Endothelial cell of umbilical vein (primary cell): ENCODE measurements around the gene CNTNAP2. TPM values are rescaled to one million over a fixed set of nuclear protein-coding genes. Genes with fewer than 3 reads are reported as not detected.

ENCODE experiments used
- BruUV-seq: library from RNA; stranded (reverse); fragments of 400-500 nt; replicated peaks from 2 replicates; lab custom pipeline; 2021; lab: Mats Ljungman, UMichigan
- CTCF ChIA-PET: fragments of 300-600, 350-600 bp; sonication (Branson Sonifier 250); formaldehyde crosslinking; loops from one replicate; lab custom pipeline; 2021; ENCODE audit warnings: antibody characterized with exemption, inconsistent platforms; lab: Charles Lee
- POLR2A ChIA-PET: fragments of 300-600, 350-600 bp; sonication (Branson Sonifier 250); formaldehyde crosslinking; loops from one replicate; lab custom pipeline; 2021; ENCODE audit warnings: antibody characterized with exemption, inconsistent platforms; lab: Charles Lee
- DNase-seq: peaks from one replicate; pipeline ENCODE4 v3.0.0-alpha.2; 2011; ENCODE audit warnings: low read depth, low spot score
- FAIRE-seq: peaks from 2 replicates; lab custom pipeline; 2011; peaks lifted over from hg19 to GRCh38; lab: Jason Lieb, UNC
- H2AFZ ChIP-seq: 2 replicates; pipeline ENCODE4 v1.6.0; 2012; ENCODE audit warnings: low read depth, low read length, control low read depth, inconsistent platforms
- H3K27ac ChIP-seq: 2 replicates; pipeline ENCODE4 v1.5.1; 2011; ENCODE audit warnings: low read depth, mild to moderate bottlenecking, control low read depth, low read length, moderate library complexity; ENCODE audit not compliant: insufficient read depth
- H3K27me3 ChIP-seq, 2 experiments: 2 replicates each; pipeline versions ENCODE4 v1.6.0 to v1.6.1; 2011; ENCODE audit warnings: low read length in 2 of 2, mixed read lengths in 1 of 2; ENCODE audit not compliant: control insufficient read depth in 2 of 2, insufficient read depth in 2 of 2
- H3K36me3 ChIP-seq, 2 experiments: 2 replicates in 1 of 2; 3 replicates in 1 of 2; pipeline ENCODE4 v1.5.1; 2011; ENCODE audit warnings: low read length in 2 of 2, mild to moderate bottlenecking in 1 of 2, moderate library complexity in 1 of 2; ENCODE audit not compliant: control insufficient read depth in 2 of 2, insufficient read depth in 2 of 2; ENCODE audit errors: extremely low read depth in 1 of 2
- H3K4me1 ChIP-seq: 3 replicates; pipeline ENCODE4 v1.5.1; 2011; ENCODE audit warnings: mild to moderate bottlenecking, low read length; ENCODE audit not compliant: control insufficient read depth, insufficient read depth; ENCODE audit errors: extremely low read depth
- H3K4me2 ChIP-seq: 2 replicates; pipeline ENCODE4 v1.6.1; 2011; ENCODE audit warnings: low read length, control low read depth, mixed read lengths; ENCODE audit not compliant: insufficient read depth
- H3K4me3 ChIP-seq, 3 experiments: fragments of 200-600 bp in 1 of 3; sonication (generic), shearing (Covaris generic) in 1 of 3; replicated peaks in 1 of 3; 2 replicates each; pipeline ENCODE4 v1.5.1; 2011 to 2016; ENCODE audit warnings: control low read depth in 3 of 3, low read length in 3 of 3, mild to moderate bottlenecking in 2 of 3, inconsistent platforms in 1 of 3, low read depth in 1 of 3, moderate library complexity in 1 of 3; ENCODE audit not compliant: insufficient read depth in 1 of 3
- H3K79me2 ChIP-seq: 2 replicates; pipeline ENCODE4 v1.6.0; 2012; ENCODE audit warnings: low read length, inconsistent platforms; ENCODE audit not compliant: control insufficient read depth, insufficient read depth
- H3K9ac ChIP-seq: replicated peaks from 2 replicates; pipeline ENCODE3; 2011; ENCODE audit warnings: low read length, control low read depth; ENCODE audit not compliant: insufficient read depth; ENCODE audit errors: extremely low read depth
- H3K9me1 ChIP-seq: replicated peaks from 3 replicates; pipeline ENCODE4 v1.6.0; 2011; ENCODE audit warnings: mild to moderate bottlenecking, low read length; ENCODE audit not compliant: control insufficient read depth, insufficient read depth; ENCODE audit errors: extremely low read depth
- H3K9me3 ChIP-seq: replicated peaks from 2 replicates; pipeline ENCODE4 v1.5.1; 2012; ENCODE audit warnings: low read length, inconsistent platforms; ENCODE audit not compliant: control insufficient read depth, insufficient read depth
- H4K20me1 ChIP-seq: replicated peaks from 2 replicates; pipeline ENCODE3; 2011; ENCODE audit warnings: mild to moderate bottlenecking, low read length; ENCODE audit not compliant: control insufficient read depth, insufficient read depth; ENCODE audit errors: extremely low read depth
- EZH2 ChIP-seq: IDR thresholded peaks from 2 replicates; pipeline ENCODE4 v1.6.1; 2012; ENCODE audit warnings: borderline replicate concordance, low read depth, mild to moderate bottlenecking, moderate library complexity, low read length, inconsistent platforms; ENCODE audit not compliant: severe bottlenecking
- FOS ChIP-seq: IDR thresholded peaks from 2 replicates; pipeline ENCODE4 v1.6.1; 2011; ENCODE audit warnings: mild to moderate bottlenecking, low read length, moderate library complexity, borderline replicate concordance; ENCODE audit not compliant: insufficient read depth
- GATA2 ChIP-seq: IDR thresholded peaks from 2 replicates; pipeline ENCODE4 v1.7.0; 2011; ENCODE audit warnings: low read depth, mild to moderate bottlenecking, moderate library complexity, mixed read lengths, low read length; ENCODE audit not compliant: insufficient read length, insufficient read depth
- MYC ChIP-seq: IDR thresholded peaks from one replicate; pipeline ENCODE4 v1.6.1; 2011; ENCODE audit warnings: mild to moderate bottlenecking, low read depth, low read length
- POLR2A ChIP-seq: IDR thresholded peaks from 2 replicates; pipeline ENCODE4 v1.6.1; 2012; ENCODE audit warnings: low read depth, mild to moderate bottlenecking, control low read depth, low read length
- POLR2AphosphoS5 ChIP-seq: IDR thresholded peaks from 2 replicates; pipeline ENCODE4 v1.6.1; 2012; ENCODE audit warnings: low read depth, mild to moderate bottlenecking, control low read depth, low read length, moderate library complexity; ENCODE audit not compliant: insufficient read depth
- dilution Hi-C: fragments of 300-500 bp; cut with MboI; formaldehyde crosslinking; loops from one replicate; pipeline ENCODE4 v1.15.0; 2019; ENCODE audit warnings: low sequenced_read_pairs; ENCODE audit not compliant: extremely low pct_ligation_motif_present
- intact Hi-C: fragments of 100-400 bp; cut with micrococcal nuclease; formaldehyde crosslinking; loops from one replicate; pipeline ENCODE4 v1.10.0; 2022
- polyA plus RNA-seq, 4 experiments: library from polyadenylated mRNA; depleted of rRNA in 3 of 4; stranded (reverse) in 3 of 4; unstranded in 1 of 4; fragments of >200 nt; gene quantifications; 2 replicates each; pipeline versions ENCODE4 v1.2.1 to v1.2.3, GENCODE V29; 2011 to 2012; ENCODE audit warnings: missing spikeins in 1 of 4
- total RNA-seq: library from RNA; stranded (reverse); gene quantifications from 2 replicates; pipeline ENCODE4 v1.2.3, GENCODE V29; 2021

CNTNAP2 gene
- total and polyA plus RNA-seq, 2 donors (not counting 3 experiments of a cell fraction or from before 2014, with no cell fraction given): not detected

DNA sequence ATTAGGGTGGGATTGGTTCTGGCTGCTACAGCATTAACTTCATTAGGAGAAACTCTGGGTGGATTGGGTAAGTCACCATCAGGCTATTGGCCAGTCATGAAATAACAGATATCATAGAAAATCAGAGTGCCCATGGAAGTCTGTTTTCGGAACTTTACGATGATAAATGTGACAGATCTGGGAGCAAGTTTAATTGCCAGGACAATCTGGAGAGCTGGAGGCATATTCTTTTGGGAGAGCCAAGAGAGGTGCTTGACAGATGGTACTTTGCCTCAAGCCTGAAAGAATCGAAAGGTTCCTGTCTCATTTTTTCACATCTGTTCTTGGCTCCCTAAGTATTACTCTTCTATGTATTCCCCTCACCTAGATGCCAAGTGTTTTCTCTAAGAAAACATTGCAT lies 369.9 kb downstream of the CNTNAP2 start:
- Histone ChIP-seq H3K9me1 (no peaks in the 10 kb centered on the region), H3K36me3 (no peaks in the 10 kb centered on the region), H3K4me2 (no peak overlapping the region), H3K4me1 (no peaks in the 10 kb centered on the region), H3K27me3 (no peaks in the 10 kb centered on the region), H3K4me3 (no peak overlapping the region), H4K20me1 (no peaks in the 10 kb centered on the region), H3K79me2 (no peaks in the 10 kb centered on the region), H3K9me3 (no peaks in the 10 kb centered on the region), H3K27ac (no peak overlapping the region), H3K9ac (no peak overlapping the region), H2AFZ (no peak overlapping the region)
- no TSS peak for BruUV-seq
- intact Hi-C loops: no loop called here
- dilution Hi-C loops: no loop called here
- no peak for DNase-seq
- ChIA-PET CTCF (no interaction called here), POLR2A (no interaction called here)
- TF ChIP-seq GATA2: no peak
- no peak for FAIRE-seq

DNA sequence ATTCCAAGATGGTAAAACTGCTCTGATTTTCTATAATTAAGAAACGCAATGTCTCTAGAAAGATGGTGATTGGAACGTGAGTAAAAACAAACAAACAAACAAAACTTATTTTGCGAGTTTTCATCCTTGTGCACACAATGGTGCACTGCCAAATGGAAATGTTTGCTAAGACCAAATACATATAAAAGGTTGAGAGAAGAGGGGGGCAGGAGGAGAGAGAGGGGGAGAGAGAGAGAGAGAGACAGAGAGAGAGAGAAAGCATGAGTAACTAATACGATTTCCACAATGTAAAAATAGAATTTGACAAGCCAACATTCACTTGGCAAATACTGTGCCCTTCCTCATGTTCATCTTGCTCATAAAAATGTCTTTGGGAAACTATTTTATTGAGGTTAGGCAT lies 375.4 kb downstream of the CNTNAP2 start:
- intact Hi-C loops: no loop called here

More for the DNA sequence above, 375.4 kb downstream of the CNTNAP2 start:
- ChIA-PET POLR2A (no interaction called here), CTCF (no interaction called here)
- Histone ChIP-seq H2AFZ (no peak overlapping the region), H3K27ac (no peak overlapping the region), H4K20me1 (no peaks in the 10 kb centered on the region), H3K9me1 (no peaks in the 10 kb centered on the region), H3K36me3 (no peaks in the 10 kb centered on the region), H3K9me3 (peaks cover 2% of the 10 kb centered on the region), H3K4me2 (no peak overlapping the region), H3K27me3 (no peaks in the 10 kb centered on the region), H3K9ac (no peak overlapping the region), H3K4me1 (no peaks in the 10 kb centered on the region), H3K79me2 (no peaks in the 10 kb centered on the region), H3K4me3 (no peak overlapping the region)
- BruUV-seq: no TSS peak
- no peak for FAIRE-seq
- TF ChIP-seq FOS: no peak
- no peak for TF ChIP-seq POLR2A
- TF ChIP-seq EZH2: no peak
- no peak for TF ChIP-seq MYC
- TF ChIP-seq POLR2AphosphoS5: no peak
- no peak for DNase-seq
- dilution Hi-C loops: no loop called here
